Measurements from ENCODE around the gene SYNJ1. TPM values are rescaled to one million over a fixed set of nuclear protein-coding genes. Genes with fewer than 3 reads are reported as not detected.
A peak's percentile ranks its signal among the peaks of the same experiment; 100 is the strongest.

The SYNJ1 gene
- total and polyA plus RNA-seq, 10 of the 15 experiments (the other 5 are each of a cell fraction or from before 2014, with no cell fraction given) = 1.2 to 7.0 (median 3.5) TPM

- TF ChIP-seq JUND (IDR thresholded peaks at IDR 0.05; ENCODE audit: low read depth, low read length) (no peak), ESRRA (IDR thresholded peaks at IDR 0.05; ENCODE audit: low read length) (no peak)
Measured at GRCh38 chr21:32772281-32773047, 44.7 kb upstream of the SYNJ1 start (continued).

GRCh38 chr21:32770871-32771523, 43.2 kb upstream of the SYNJ1 start:
- peaks cover 9% of the 10 kb centered on the region; the same call in 1 of the 2 replicates for H3K4me1 ChIP-seq (ENCODE audit: control insufficient read depth, insufficient read depth, low read length)
- DNase-seq (ENCODE audit: low read depth, low spot score) (no peak), FAIRE-seq (no peak), ATAC-seq (peak; percentile 65)
- intact Hi-C loops (cut with micrococcal nuclease; ENCODE audit: unreplicated experiment) (loop anchor here (2.0 to 5.0 kb wide), 2 partner anchors 158 to 771 kb away; partner anchors contain the start of genes CFAP298, GART and SON), in situ Hi-C loops (cut with MboI) (no loop called here)
- H3K27me3 ChIP-seq (replicated peaks in 1 of 2; ENCODE audit: control insufficient read depth in 2 of 2, insufficient read depth in 2 of 2, low read length in 1 of 2) = no peaks in the 10 kb centered on the region
- peaks cover 0 to 10% of the 10 kb centered on the region in 2 experiments; a peak in 2 of 4 replicates for H3K36me3 ChIP-seq (ENCODE audit: control insufficient read depth in 2 of 2, insufficient read depth in 2 of 2, low read length in 1 of 2)
- peak overlapping the region; percentile 87 for H3K27ac ChIP-seq (ENCODE audit: control insufficient read depth, insufficient read depth)
- H4K20me1 ChIP-seq (ENCODE audit: control insufficient read depth, insufficient read depth) = no peaks in the 10 kb centered on the region
- BruUV-seq (replicated peaks) = no TSS peak
- POLR2A ChIA-PET = interaction anchor here (0.5 to 3.0 kb wide), 5 partner anchors 12 to 676 kb away, joined by 3 to 18 read pairs (median 4); partner anchors contain the start of gene SYNJ1
- WGBS (ENCODE audit: insufficient coverage, insufficient replicate concordance, low lambda C conversion rate, missing lambda C conversion rate) = under 1% methylated on average over 40 of the region's 56 CpGs
- H3K4me2 ChIP-seq (ENCODE audit: control insufficient read depth, insufficient read depth) = peak overlapping the region; percentile 72
- H3K79me2 ChIP-seq (ENCODE audit: control insufficient read depth, insufficient read depth, low read length) = peaks cover 60% of the 10 kb centered on the region
- H3K4me3 ChIP-seq = peak overlapping the region; percentile 90
- H3K9ac ChIP-seq (ENCODE audit: control insufficient read depth, insufficient read depth, low read length) = peak overlapping the region; percentile 93
- RAD21 ChIA-PET (ENCODE audit: unreplicated experiment) = interaction anchor here (0.6 to 2.3 kb wide), 6 partner anchors 16 to 671 kb away, joined by 3 to 7 read pairs (median 4); partner anchors contain the start of genes CFAP298, IFNAR1 and SYNJ1
- SMC1A ChIA-PET (ENCODE audit: uncharacterized antibody, unreplicated experiment) = interaction anchor here (0.6 to 2.1 kb wide), 8 partner anchors 8 to 1572 kb away, joined by 3 to 7 read pairs (median 4); no protein-coding TSS in a partner anchor
- CTCF ChIA-PET = interaction anchor here (0.5 to 1.6 kb wide), 5 partner anchors 15 to 309 kb away, joined by 3 to 4 read pairs (median 3); no protein-coding TSS in a partner anchor
- peak overlapping the region; percentile 65 for H2AFZ ChIP-seq (ENCODE audit: control insufficient read depth, low read depth, low read length)
- no peaks in the 10 kb centered on the region for H3K9me3 ChIP-seq (replicated peaks; ENCODE audit: control insufficient read depth, insufficient read depth, low read length)
- no peak for TF ChIP-seq PML (IDR thresholded peaks at IDR 0.05; ENCODE audit: low read length)
- no peak for TF ChIP-seq USF1 (IDR thresholded peaks at IDR 0.05; ENCODE audit: borderline replicate concordance, extremely low read length, insufficient read depth, low read depth, low read length)
- TF ChIP-seq MEF2B (IDR thresholded peaks at IDR 0.05; ENCODE audit: partially characterized antibody, poor library complexity, severe bottlenecking) = no peak
- TF ChIP-seq TCF12 (IDR thresholded peaks at IDR 0.05; ENCODE audit: low read depth, low read length) = no peak
- no peak for TF ChIP-seq REST (IDR thresholded peaks at IDR 0.05; ENCODE audit: low read depth, low read length)
- TF ChIP-seq NR2F1 (conservative IDR thresholded peaks at IDR 0.05) = no peak; the same call in 1 of the 2 replicates
- no peak for TF ChIP-seq ZZZ3 (IDR thresholded peaks at IDR 0.05; ENCODE audit: control insufficient read depth, insufficient read length, low read depth)
- TF ChIP-seq LARP7 (IDR thresholded peaks at IDR 0.05) = no peak
- no peak for TF ChIP-seq CEBPB (IDR thresholded peaks at IDR 0.05; ENCODE audit: borderline replicate concordance in 1 of 2, low read depth in 2 of 2, low read length in 2 of 2)
- TF ChIP-seq CHD4 (IDR thresholded peaks at IDR 0.05) = no peak
- no peak for TF ChIP-seq SREBF1 (IDR thresholded peaks at IDR 0.05; ENCODE audit: low read length)
